Prostate gland (tissue), 2 donors: ENCODE data around the gene FGD5. TPM values are rescaled to one million over a fixed set of nuclear protein-coding genes. Genes with fewer than 3 reads are reported as not detected.

Source experiments
- DNase-seq: peaks from one replicate; pipeline ENCODE4 v3.0.0-alpha.2; 2019; ENCODE audit warnings: low spot score
- H3K27ac ChIP-seq, 2 donors: fragments of 200-600 bp; sonication (generic); 2 replicates each; pipeline ENCODE4 v1.5.1; 2017 to 2019
- H3K27me3 ChIP-seq: fragments of 200-600 bp; sonication (generic); replicated peaks from 2 replicates; pipeline ENCODE4 v1.5.1; 2019; ENCODE audit not compliant: insufficient read depth
- H3K36me3 ChIP-seq, 2 donors: fragments of 200-600 bp; sonication (generic); 1 replicate in 1 of 2; 2 replicates in 1 of 2; pipeline versions ENCODE4 v1.5.1 to v1.8.1; 2017 to 2019
- H3K4me1 ChIP-seq: fragments of 200-600 bp; sonication (generic); replicated peaks from 2 replicates; pipeline ENCODE4 v1.5.1; 2019
- H3K4me3 ChIP-seq, 2 donors: fragments of 200-600 bp; sonication (generic); 2 replicates each; pipeline ENCODE4 v1.5.1; 2017 to 2019
- H3K9me3 ChIP-seq: fragments of 200-600 bp; sonication (generic); 2 replicates; pipeline ENCODE4 v1.5.1; 2017
- CTCF ChIP-seq, 4 experiments: fragments of 200-600 bp in 2 of 4; fragments of 450-650 bp in 2 of 4; sonication (generic) in 2 of 4; IDR thresholded peaks; 1 replicate in 3 of 4; 2 replicates in 1 of 4; pipeline ENCODE4 v1.5.1; 2016 to 2019; ENCODE audit warnings: antibody characterized with exemption in 4 of 4, mild to moderate bottlenecking in 2 of 4, moderate library complexity in 2 of 4
- POLR2A ChIP-seq: fragments of 450-650 bp; IDR thresholded peaks from one replicate; pipeline ENCODE4 v1.6.1; 2016; ENCODE audit warnings: antibody characterized with exemption, mild to moderate bottlenecking
- POLR2AphosphoS5 ChIP-seq: sonication (generic); formaldehyde crosslinking; IDR thresholded peaks from one replicate; pipeline ENCODE4 v1.6.1; 2017; ENCODE audit warnings: antibody characterized with exemption
- WGBS: methylation state at CpG from one replicate; pipeline ENCODE4 v1.1.5; 2018; 5-methylcytosine and 5-hydroxymethylcytosine counted together
- intact Hi-C: fragments of 100-400 bp; cut with DNase I; formaldehyde crosslinking; loops from one replicate; pipeline ENCODE4 v1.14.2; 2022
- total RNA-seq, 2 donors: library from RNA; depleted of rRNA; stranded (reverse); fragments of >200 nt; gene quantifications; one replicate each; pipeline ENCODE4 v1.1.0, GENCODE V29; 2016

Gene FGD5
- total RNA-seq, 2 donors from 2014 or later: 4.5 to 15.8 TPM

DNA sequence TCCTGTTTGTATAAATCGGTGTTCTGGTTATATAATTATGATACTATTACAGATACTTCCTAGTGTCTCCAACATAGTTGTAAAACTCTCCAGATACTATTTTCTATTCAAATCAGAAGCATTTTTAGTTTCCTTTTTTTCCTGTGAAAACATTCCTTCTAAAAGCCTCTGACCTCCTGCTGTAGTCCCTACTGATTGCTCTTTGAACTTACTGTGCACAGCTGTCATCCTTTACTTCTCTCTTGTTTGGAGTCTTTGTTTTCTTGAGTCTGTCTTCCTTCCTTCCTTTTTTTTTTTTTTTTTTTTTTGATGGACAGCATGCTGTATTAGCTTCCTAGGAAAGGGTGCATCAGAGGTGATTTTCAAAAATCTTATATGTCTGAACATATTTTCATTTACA lies 157.6 kb downstream of the FGD5 start:
- Histone ChIP-seq H3K4me3 (no peak overlapping the region), H3K27me3 (no peaks in the 10 kb centered on the region), H3K36me3 (no peaks in the 10 kb centered on the region), H3K9me3 (no peaks in the 10 kb centered on the region), H3K27ac (no peak overlapping the region), H3K4me1 (no peaks in the 10 kb centered on the region)
- no peak for DNase-seq
- WGBS: 35% methylated on average over 1 of the region's 1 CpG
- TF ChIP-seq POLR2AphosphoS5: no peak
- no peak for TF ChIP-seq CTCF (IDR thresholded peaks at IDR 0.05)
- no peak for TF ChIP-seq POLR2A
- intact Hi-C loops: no loop called here

DNA sequence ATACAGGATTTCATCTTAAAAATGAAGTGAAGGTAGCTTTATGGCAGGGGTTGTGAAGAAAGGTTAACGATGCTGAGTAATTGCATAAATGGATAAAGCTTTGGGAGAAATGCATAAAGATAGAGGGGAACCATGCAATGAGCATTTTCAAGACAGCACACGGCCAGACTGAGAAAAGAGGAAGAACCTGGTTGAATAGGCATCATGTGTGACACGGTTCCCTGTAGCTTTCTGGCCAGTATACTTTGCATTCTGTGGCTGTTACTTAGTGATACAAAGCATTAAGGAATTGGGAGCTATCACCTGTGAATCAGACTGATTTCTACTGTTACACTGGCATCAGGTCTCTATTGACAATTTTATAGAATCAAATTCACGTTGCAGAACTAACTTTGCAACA lies 161.9 kb downstream of the FGD5 start:
- 72% methylated on average over 4 of the region's 4 CpGs for WGBS
- H3K27me3 ChIP-seq: no peaks in the 10 kb centered on the region
- TF ChIP-seq POLR2A (no peak), CTCF (IDR thresholded peaks at IDR 0.05) (no peak), POLR2AphosphoS5 (no peak)
- no peaks in the 10 kb centered on the region for H3K4me1 ChIP-seq
- H3K36me3 ChIP-seq: no peaks in the 10 kb centered on the region
- intact Hi-C loops: no loop called here
- no peak overlapping the region for H3K27ac ChIP-seq
- no peaks in the 10 kb centered on the region for H3K9me3 ChIP-seq
- no peak for DNase-seq
- H3K4me3 ChIP-seq: no peak overlapping the region

Other genes with a start within 250 kb of the FGD5 start
- gene CCDC174, start 167.2 kb upstream of the FGD5 start, total RNA-seq: 10 to 100 TPM; 12.3 to 25.2 TPM
- under 1 TPM in 1 of 2 donors, not detected in 1; 0.28 TPM for gene C3orf20, start 143.8 kb upstream of the FGD5 start, total RNA-seq
- 10 to 100 TPM; 36.8 to 78.5 TPM for gene NR2C2, start 128.6 kb downstream of the FGD5 start, total RNA-seq
- gene MRPS25, start 246.4 kb downstream of the FGD5 start, total RNA-seq: 10 to 100 TPM; 16.6 to 49.1 TPM